Esophagus muscularis mucosa (tissue), 4 donors: ENCODE data around the gene ABHD12. TPM values are rescaled to one million over a fixed set of nuclear protein-coding genes. Genes with fewer than 3 reads are reported as not detected.

ENCODE experiments used
- DNase-seq: peaks from one replicate; pipeline ENCODE4 v3.0.0-alpha.2; 2017; ENCODE audit errors: extremely low spot score
- H3K27ac ChIP-seq, 4 donors: fragments of 200-600 bp; sonication (generic); replicated peaks in 1 of 4; 1 replicate in 3 of 4; 2 replicates in 1 of 4; pipeline ENCODE4 v1.5.1; 2016 to 2019; ENCODE audit warnings: mild to moderate bottlenecking in 1 of 4
- H3K27me3 ChIP-seq, 4 donors: fragments of 200-600 bp; sonication (generic); one replicate each; pipeline versions ENCODE4 v1.5.1 to v1.6.0; 2016 to 2019
- H3K36me3 ChIP-seq, 4 donors: fragments of 200-600 bp; sonication (generic); one replicate each; pipeline ENCODE4 v1.5.1; 2016 to 2019
- H3K4me1 ChIP-seq, 4 donors: fragments of 200-600 bp; sonication (generic); one replicate each; pipeline ENCODE4 v1.5.1; 2016 to 2019
- H3K4me3 ChIP-seq, 4 donors: fragments of 200-600 bp; sonication (generic); 1 replicate in 2 of 4; 2 replicates in 2 of 4; pipeline ENCODE4 v1.5.1; 2016 to 2019; ENCODE audit warnings: mild to moderate bottlenecking in 4 of 4, moderate library complexity in 1 of 4
- H3K9me3 ChIP-seq, 4 donors: fragments of 200-600 bp; sonication (generic); 1 replicate in 3 of 4; 2 replicates in 1 of 4; pipeline ENCODE4 v1.5.1; 2016 to 2019
- EP300 ChIP-seq: sonication (generic); formaldehyde crosslinking; IDR thresholded peaks from one replicate; pipeline ENCODE4 v1.6.1; 2017; ENCODE audit warnings: antibody characterized with exemption
- POLR2A ChIP-seq: fragments of 450-650 bp; IDR thresholded peaks from one replicate; pipeline ENCODE4 v1.6.1; 2017; ENCODE audit warnings: antibody characterized with exemption, moderate library complexity, mild to moderate bottlenecking, low read depth
- POLR2AphosphoS5 ChIP-seq, 2 donors: sonication (generic); formaldehyde crosslinking; IDR thresholded peaks; one replicate each; pipeline ENCODE4 v1.6.1; 2017; ENCODE audit warnings: antibody characterized with exemption in 2 of 2
- WGBS: methylation state at CpG from one replicate; pipeline ENCODE4 v1.1.5; 2018; 5-methylcytosine and 5-hydroxymethylcytosine counted together
- intact Hi-C: fragments of 100-400 bp; cut with DNase I; formaldehyde crosslinking; loops from one replicate; pipeline ENCODE4 v1.15.1; 2023
- small RNA-seq, 3 donors: library from RNA; depleted of rRNA; stranded (forward); fragments of <200 nt; gene quantifications; one replicate each; pipeline ENCODE3, GENCODE V24; 2016
- total RNA-seq, 4 donors: library from RNA; depleted of rRNA; stranded (reverse); fragments of >200 nt; gene quantifications; one replicate each; pipeline versions ENCODE4 v1.1.0 to v1.2.1, GENCODE V29; 2016
- TF ChIP-seq, protein P1 (sequence below), 3 experiments: fragments of 200-600 bp in 2 of 3; fragments of 450-650 bp in 1 of 3; sonication (generic) in 2 of 3; IDR thresholded peaks; one replicate each; pipeline ENCODE4 v1.5.1; 2017 to 2019; ENCODE audit warnings: antibody characterized with exemption in 3 of 3, mild to moderate bottlenecking in 2 of 3, moderate library complexity in 1 of 3

Gene ABHD12
- total RNA-seq, 4 donors from 2014 or later: 27.0 to 41.6 (median 35.4) TPM

DNA sequence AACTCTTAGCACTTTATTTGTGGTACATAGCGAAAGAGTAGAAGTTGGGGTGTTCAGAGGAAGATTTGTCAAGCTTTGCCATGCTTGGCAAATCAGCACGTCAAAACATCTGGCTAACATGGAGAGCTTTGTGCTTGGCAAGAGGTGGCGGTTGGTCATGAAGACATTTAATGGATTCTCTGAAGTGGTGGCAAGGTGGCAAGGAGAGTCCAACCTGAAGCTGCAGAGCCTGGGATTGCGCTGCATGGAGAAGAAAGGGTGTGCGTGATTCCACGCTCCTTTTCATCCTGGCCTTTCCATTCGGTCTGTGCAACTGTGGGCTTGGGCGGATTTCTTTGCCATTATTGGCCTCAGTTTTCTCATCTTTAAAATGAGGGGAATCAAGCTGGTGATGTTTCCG, 139.6 kb downstream of the ABHD12 start:
- no peaks in the 10 kb centered on the region for H3K27me3 ChIP-seq
- intact Hi-C loops: no loop called here
- 71% methylated on average over 8 of the region's 9 CpGs for WGBS
- TF ChIP-seq EP300 (no peak), POLR2AphosphoS5 (IDR thresholded peaks at IDR 0.05) (no peak), POLR2A (no peak)
- TF ChIP-seq, protein P1, sequence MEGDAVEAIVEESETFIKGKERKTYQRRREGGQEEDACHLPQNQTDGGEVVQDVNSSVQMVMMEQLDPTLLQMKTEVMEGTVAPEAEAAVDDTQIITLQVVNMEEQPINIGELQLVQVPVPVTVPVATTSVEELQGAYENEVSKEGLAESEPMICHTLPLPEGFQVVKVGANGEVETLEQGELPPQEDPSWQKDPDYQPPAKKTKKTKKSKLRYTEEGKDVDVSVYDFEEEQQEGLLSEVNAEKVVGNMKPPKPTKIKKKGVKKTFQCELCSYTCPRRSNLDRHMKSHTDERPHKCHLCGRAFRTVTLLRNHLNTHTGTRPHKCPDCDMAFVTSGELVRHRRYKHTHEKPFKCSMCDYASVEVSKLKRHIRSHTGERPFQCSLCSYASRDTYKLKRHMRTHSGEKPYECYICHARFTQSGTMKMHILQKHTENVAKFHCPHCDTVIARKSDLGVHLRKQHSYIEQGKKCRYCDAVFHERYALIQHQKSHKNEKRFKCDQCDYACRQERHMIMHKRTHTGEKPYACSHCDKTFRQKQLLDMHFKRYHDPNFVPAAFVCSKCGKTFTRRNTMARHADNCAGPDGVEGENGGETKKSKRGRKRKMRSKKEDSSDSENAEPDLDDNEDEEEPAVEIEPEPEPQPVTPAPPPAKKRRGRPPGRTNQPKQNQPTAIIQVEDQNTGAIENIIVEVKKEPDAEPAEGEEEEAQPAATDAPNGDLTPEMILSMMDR (IDR thresholded peaks at IDR 0.05): no peak
- H3K9me3 ChIP-seq: no peaks in the 10 kb centered on the region
- peak overlapping the region; percentile 95 to 98 (median 96) for H3K4me3 ChIP-seq
- peaks cover 68 to 90% (median 79%) of the 10 kb centered on the region in 4 donors for H3K4me1 ChIP-seq
- H3K27ac ChIP-seq: peak overlapping the region; percentile 96 to 99 (median 98)
- H3K36me3 ChIP-seq: peaks cover 0 to 15% (median 5%) of the 10 kb centered on the region in 4 donors
- no peak for DNase-seq

DNA sequence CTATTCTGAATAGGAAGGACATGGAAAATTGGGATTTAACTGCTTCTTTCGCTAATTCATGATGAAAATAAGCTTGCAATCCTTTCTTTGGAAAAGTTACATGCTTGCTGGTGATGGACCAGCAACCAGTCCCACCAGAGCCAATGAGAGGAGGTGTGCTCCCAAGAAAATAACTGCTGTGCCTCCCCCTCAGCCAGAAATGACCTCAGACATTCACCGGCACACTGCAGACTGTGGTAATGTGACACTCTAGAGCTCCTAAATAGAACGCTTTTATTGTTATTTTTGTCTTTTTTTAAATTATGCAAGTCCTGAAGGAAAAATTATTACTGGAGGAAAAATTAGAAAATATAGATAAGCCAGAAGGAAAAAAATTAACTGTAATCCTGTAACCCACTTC, 140.1 kb downstream of the ABHD12 start:
- peak overlapping the region; percentile 96 to 99 (median 98) for H3K27ac ChIP-seq
- H3K4me1 ChIP-seq: peaks cover 63 to 85% (median 74%) of the 10 kb centered on the region in 4 donors
- no peak for DNase-seq
- peak overlapping the region; percentile 95 to 98 (median 96) for H3K4me3 ChIP-seq
- H3K9me3 ChIP-seq: no peaks in the 10 kb centered on the region
- peaks cover 0 to 13% (median 5%) of the 10 kb centered on the region in 4 donors for H3K36me3 ChIP-seq
- intact Hi-C loops: no loop called here
- H3K27me3 ChIP-seq: no peaks in the 10 kb centered on the region
- WGBS: 54% methylated on average over 3 of the region's 3 CpGs
- TF ChIP-seq, protein P1 (IDR thresholded peaks at IDR 0.05): no peak
- peak; percentile 40 to 41 for TF ChIP-seq POLR2AphosphoS5 (IDR thresholded peaks at IDR 0.05)
- TF ChIP-seq POLR2A: no peak

Small RNA genes within 50 kb of the gene (small RNA-seq; reads per million reads assigned to genes)
- gene AL121772.2: 0 reads per million in 3 donors

Other genes with a start within 250 kb of the ABHD12 start
- gene ENTPD6, start 195.1 kb downstream of the ABHD12 start, total RNA-seq: 10 to 100 TPM; 39.0 to 44.1 (median 43.5) TPM
- 100 to 1,000 TPM; 398 to 632 (median 462) TPM for gene PYGB, start 142.8 kb downstream of the ABHD12 start, total RNA-seq
- under 1 TPM; 0.33 to 0.63 (median 0.47) TPM for gene GINS1, start 16.8 kb upstream of the ABHD12 start, total RNA-seq
- gene NINL, start 194.7 kb upstream of the ABHD12 start, total RNA-seq: 1 to 10 TPM; 3.0 to 5.8 (median 3.7) TPM
- gene NANP, start 233.2 kb upstream of the ABHD12 start, total RNA-seq: 1 to 10 TPM; 2.1 to 6.0 (median 4.4) TPM